Transverse colon (tissue), 4 donors: ENCODE data around the gene SCN5A. TPM values are rescaled to one million over a fixed set of nuclear protein-coding genes. Genes with fewer than 3 reads are reported as not detected.

Experiments used
- DNase-seq: peaks from one replicate; pipeline ENCODE4 v3.0.0-alpha.2; 2019
- H3K27ac ChIP-seq, 4 donors: fragments of 200-600 bp; sonication (generic); 2 replicates each; pipeline ENCODE4 v1.5.1; 2016 to 2018; ENCODE audit warnings: inconsistent platforms in 4 of 4
- H3K27me3 ChIP-seq: fragments of 200-600 bp; sonication (generic); 2 replicates; pipeline ENCODE4 v1.5.1; 2017; ENCODE audit warnings: inconsistent platforms
- H3K36me3 ChIP-seq, 4 donors: fragments of 200-600 bp; sonication (generic); 2 replicates each; pipeline ENCODE4 v1.5.1; 2017 to 2019; ENCODE audit warnings: inconsistent platforms in 4 of 4
- H3K4me1 ChIP-seq, 4 donors: fragments of 200-600 bp; sonication (generic); 2 replicates each; pipeline ENCODE4 v1.5.1; 2017 to 2020; ENCODE audit warnings: inconsistent platforms in 4 of 4
- H3K4me3 ChIP-seq, 4 donors: fragments of 200-600 bp; sonication (generic); 1 replicate in 1 of 4; 2 replicates in 3 of 4; pipeline versions ENCODE4 v1.5.1 to v1.6.1; 2017 to 2019; ENCODE audit warnings: inconsistent platforms in 4 of 4
- H3K9me3 ChIP-seq, 2 donors: fragments of 200-600 bp; sonication (generic); 2 replicates each; pipeline ENCODE4 v1.5.1; 2017 to 2019; ENCODE audit warnings: inconsistent platforms in 2 of 2
- EP300 ChIP-seq: sonication (generic); formaldehyde crosslinking; IDR thresholded peaks from one replicate; pipeline ENCODE4 v1.6.1; 2017; ENCODE audit warnings: antibody characterized with exemption, low read depth
- POLR2A ChIP-seq: fragments of 450-650 bp; IDR thresholded peaks from one replicate; pipeline ENCODE4 v1.6.1; 2016; ENCODE audit warnings: antibody characterized with exemption, mild to moderate bottlenecking, moderate library complexity
- POLR2AphosphoS5 ChIP-seq, 3 donors: sonication (generic); formaldehyde crosslinking; IDR thresholded peaks; one replicate each; pipeline ENCODE4 v1.6.1; 2016; ENCODE audit warnings: antibody characterized with exemption in 3 of 3
- WGBS, 2 donors: methylation state at CpG; one replicate each; pipeline ENCODE4 v1.1.5; 2018; ENCODE audit warnings: low coverage in 1 of 2; 5-methylcytosine and 5-hydroxymethylcytosine counted together
- in situ Hi-C, 4 donors: fragments of 200-750 bp; cut with MboI; loops; one replicate each; pipeline versions ENCODE4 v1.15.0 to v1.15.1; 2017; ENCODE audit warnings: low sequenced_read_pairs in 3 of 4, low pct_ligation_motif_present in 1 of 4, low pct_unique_long_range_greater_than_20kb in 1 of 4
- intact Hi-C: fragments of 100-400 bp; cut with DNase I; formaldehyde crosslinking; loops from one replicate; pipeline ENCODE4 v1.15.1; 2023; ENCODE audit warnings: low total_unique reads
- total RNA-seq, 4 donors: library from RNA; depleted of rRNA; stranded (reverse); fragments of >200 nt; gene quantifications; one replicate each; pipeline ENCODE4 v1.1.0, GENCODE V29; 2016
- TF ChIP-seq, protein P1 (sequence below), 5 experiments: fragments of 200-600 bp in 3 of 5; fragments of 450-650 bp in 2 of 5; sonication (generic) in 3 of 5; IDR thresholded peaks; 1 replicate in 2 of 5; 2 replicates in 3 of 5; pipeline ENCODE4 v1.5.1; 2016 to 2017; ENCODE audit warnings: antibody characterized with exemption in 5 of 5, inconsistent platforms in 3 of 5, mild to moderate bottlenecking in 2 of 5, moderate library complexity in 1 of 5

The SCN5A gene
- total RNA-seq, 4 donors from 2014 or later = 0.16 to 0.27 TPM; not detected in 2

DNA sequence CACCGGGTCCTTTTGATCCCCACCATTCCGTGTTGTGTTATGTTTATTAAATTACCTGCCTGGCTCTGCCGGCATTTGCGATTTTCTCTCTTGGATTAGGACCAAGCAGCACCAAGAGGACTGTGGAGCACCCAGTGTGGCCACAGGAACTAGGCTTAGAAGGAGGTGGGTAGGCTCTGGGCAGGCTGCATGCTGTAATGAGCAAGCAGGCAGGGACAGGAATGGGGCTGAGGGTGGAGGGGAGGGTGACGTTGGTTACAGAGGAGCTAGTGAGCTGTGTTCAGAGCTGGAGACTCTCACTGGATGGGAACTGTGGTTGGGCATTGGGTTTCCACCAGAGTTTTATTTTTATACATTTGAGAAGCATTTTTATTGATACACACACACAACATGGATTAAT lies 7.9 kb upstream of the SCN5A start:
- WGBS, 2 donors = 50 to 51% methylated on average over 2 to 5 of the region's 5 CpGs
- no peak overlapping the region for H3K4me3 ChIP-seq
- peaks cover 0 to 7% (median 2%) of the 10 kb centered on the region in 4 donors for H3K4me1 ChIP-seq
- no peaks in the 10 kb centered on the region for H3K9me3 ChIP-seq
- intact Hi-C loops = no loop called here
- no peak for DNase-seq
- H3K27ac ChIP-seq = no peak overlapping the region
- in situ Hi-C loops = loop anchor here in 1 of 4 donors (10.0 kb wide), 1 partner anchor 133 kb away; no protein-coding TSS in a partner anchor
- H3K27me3 ChIP-seq = peaks cover 46% of the 10 kb centered on the region
- no peaks in the 10 kb centered on the region for H3K36me3 ChIP-seq
- TF ChIP-seq EP300 = no peak
- TF ChIP-seq POLR2A = no peak
- TF ChIP-seq, protein P1, sequence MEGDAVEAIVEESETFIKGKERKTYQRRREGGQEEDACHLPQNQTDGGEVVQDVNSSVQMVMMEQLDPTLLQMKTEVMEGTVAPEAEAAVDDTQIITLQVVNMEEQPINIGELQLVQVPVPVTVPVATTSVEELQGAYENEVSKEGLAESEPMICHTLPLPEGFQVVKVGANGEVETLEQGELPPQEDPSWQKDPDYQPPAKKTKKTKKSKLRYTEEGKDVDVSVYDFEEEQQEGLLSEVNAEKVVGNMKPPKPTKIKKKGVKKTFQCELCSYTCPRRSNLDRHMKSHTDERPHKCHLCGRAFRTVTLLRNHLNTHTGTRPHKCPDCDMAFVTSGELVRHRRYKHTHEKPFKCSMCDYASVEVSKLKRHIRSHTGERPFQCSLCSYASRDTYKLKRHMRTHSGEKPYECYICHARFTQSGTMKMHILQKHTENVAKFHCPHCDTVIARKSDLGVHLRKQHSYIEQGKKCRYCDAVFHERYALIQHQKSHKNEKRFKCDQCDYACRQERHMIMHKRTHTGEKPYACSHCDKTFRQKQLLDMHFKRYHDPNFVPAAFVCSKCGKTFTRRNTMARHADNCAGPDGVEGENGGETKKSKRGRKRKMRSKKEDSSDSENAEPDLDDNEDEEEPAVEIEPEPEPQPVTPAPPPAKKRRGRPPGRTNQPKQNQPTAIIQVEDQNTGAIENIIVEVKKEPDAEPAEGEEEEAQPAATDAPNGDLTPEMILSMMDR (IDR thresholded peaks at IDR 0.05) = no peak
- no peak for TF ChIP-seq POLR2AphosphoS5 (IDR thresholded peaks at IDR 0.05)

DNA sequence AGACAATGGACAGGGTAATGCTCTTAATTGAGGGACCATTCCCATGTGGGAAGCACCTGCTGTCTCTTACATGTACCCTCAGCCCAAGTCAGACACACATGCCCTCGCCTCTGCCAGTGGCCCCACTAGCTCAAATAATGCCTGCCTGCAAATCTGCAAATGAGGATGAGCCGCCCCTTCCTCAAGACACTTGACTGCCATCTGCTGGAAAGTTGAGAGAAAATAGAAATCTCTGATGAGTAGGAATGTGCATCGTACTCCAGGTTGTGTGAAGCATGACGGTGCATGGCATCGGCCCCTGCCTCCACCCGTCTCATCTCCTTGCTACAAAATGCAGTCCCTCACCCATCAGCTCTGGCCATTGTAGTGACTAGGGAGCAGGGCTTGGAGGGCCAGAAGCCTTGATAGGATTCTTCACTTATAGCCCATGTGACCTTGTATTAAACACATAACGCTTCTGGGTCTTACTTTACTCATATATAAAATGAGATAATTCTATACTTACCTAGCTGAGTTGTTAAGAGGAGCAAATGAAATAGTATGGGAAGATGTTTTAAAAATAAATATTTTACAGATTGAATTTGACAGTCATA lies 6.3 kb upstream of the SCN5A start:
- 14 to 20% methylated on average over 7 of the region's 7 CpGs for WGBS, 2 donors
- H3K4me1 ChIP-seq = peaks cover 0 to 7% (median 2%) of the 10 kb centered on the region in 4 donors
- DNase-seq = no peak
- in situ Hi-C loops = loop anchor here in 1 of 4 donors (10.0 kb wide), 1 partner anchor 131 kb away; no protein-coding TSS in a partner anchor
- H3K36me3 ChIP-seq = no peaks in the 10 kb centered on the region
- H3K27me3 ChIP-seq = peaks cover 51% of the 10 kb centered on the region
- H3K27ac ChIP-seq = no peak overlapping the region
- H3K4me3 ChIP-seq = no peak overlapping the region
- TF ChIP-seq, protein P1 (IDR thresholded peaks at IDR 0.05) = peak in 4 of 5 experiments; percentile 8 to 31 (median 24)
- TF ChIP-seq POLR2A = no peak
- no peak for TF ChIP-seq POLR2AphosphoS5 (IDR thresholded peaks at IDR 0.05)
- intact Hi-C loops = no loop called here
- no peaks in the 10 kb centered on the region for H3K9me3 ChIP-seq

DNA sequence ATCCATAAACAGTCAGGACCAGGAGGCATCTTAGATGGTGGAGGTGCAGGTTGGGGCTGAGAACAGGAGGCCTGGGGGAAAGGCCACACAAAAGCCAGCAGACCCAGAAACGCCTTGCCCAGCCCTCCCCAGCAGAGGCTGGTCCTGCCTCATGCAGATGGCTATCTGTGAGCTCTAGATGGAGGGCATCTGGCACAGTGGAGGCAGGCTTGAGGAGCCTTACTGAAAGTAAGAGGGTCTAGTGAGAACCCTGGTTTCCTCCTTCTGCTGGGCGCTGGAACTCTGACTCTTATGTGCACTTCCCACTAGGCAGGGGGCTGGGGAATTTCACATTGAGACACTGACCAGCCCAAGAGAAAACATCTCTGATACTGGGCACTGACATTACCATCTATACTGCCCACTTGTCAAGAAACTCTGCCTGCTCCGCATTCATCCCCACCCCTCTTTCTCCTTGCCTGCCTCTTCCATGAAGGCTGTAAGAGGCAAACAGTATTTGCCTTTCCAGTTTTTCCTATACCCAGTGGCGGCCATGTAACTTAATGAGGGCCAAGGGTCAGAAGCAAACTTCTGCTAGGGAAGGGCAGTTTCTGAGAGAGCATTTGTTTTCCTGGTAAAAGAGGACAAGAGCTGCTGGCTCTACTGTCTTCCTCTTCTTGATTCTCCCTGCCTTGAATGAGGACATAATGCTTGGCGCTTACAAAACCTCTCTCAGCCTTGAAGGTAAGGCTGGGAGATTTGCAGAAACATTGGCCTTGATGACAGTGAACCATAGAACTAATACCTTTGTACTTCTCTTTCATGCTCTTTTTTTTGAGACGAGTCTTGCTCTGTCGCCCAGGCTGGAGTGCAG lies 4.4 kb upstream of the SCN5A start:
- H3K36me3 ChIP-seq = no peaks in the 10 kb centered on the region
- no peak overlapping the region for H3K4me3 ChIP-seq
- no peak for TF ChIP-seq EP300
- TF ChIP-seq, protein P1 (IDR thresholded peaks at IDR 0.05) = no peak
- no peak for TF ChIP-seq POLR2A
- no peak for TF ChIP-seq POLR2AphosphoS5 (IDR thresholded peaks at IDR 0.05)
- peaks cover 44% of the 10 kb centered on the region for H3K27me3 ChIP-seq
- 59 to 69% methylated on average over 5 to 7 of the region's 7 CpGs for WGBS, 2 donors
- peaks cover 3 to 14% (median 9%) of the 10 kb centered on the region in 4 donors for H3K4me1 ChIP-seq
- no peaks in the 10 kb centered on the region for H3K9me3 ChIP-seq
- H3K27ac ChIP-seq = no peak overlapping the region
- in situ Hi-C loops (loop anchor here in 2 of 4 donors (5.0 to 10.0 kb wide), 2 partner anchors 129 to 132 kb away; no protein-coding TSS in a partner anchor), intact Hi-C loops (loop anchor here (5.0 kb wide), 1 partner anchor 132 kb away; no protein-coding TSS in a partner anchor)
- DNase-seq = no peak

DNA sequence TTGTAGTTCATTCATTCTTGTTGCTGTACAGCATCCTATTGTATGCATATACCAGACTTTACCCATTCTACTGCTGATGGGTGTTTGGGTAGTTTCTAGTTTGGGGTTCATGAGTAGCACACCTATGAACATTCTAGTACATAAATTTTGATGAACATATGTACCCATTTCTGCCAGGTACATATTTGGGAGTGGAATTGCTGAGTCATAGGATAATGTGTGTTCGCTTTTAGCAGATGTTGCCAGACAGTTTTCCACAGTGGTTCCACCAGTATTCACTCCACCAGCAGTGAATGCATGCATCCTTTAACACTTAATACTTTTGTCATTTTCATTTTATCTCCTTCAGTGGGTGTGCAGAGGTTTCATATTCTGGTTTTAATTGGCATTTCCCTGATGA lies 3.4 kb upstream of the SCN5A start:
- in situ Hi-C loops (loop anchor here in 2 of 4 donors (5.0 to 10.0 kb wide), 2 partner anchors 128 to 131 kb away; no protein-coding TSS in a partner anchor), intact Hi-C loops (loop anchor here (5.0 kb wide), 1 partner anchor 131 kb away; no protein-coding TSS in a partner anchor)
- Histone ChIP-seq H3K4me3 (no peak overlapping the region), H3K36me3 (no peaks in the 10 kb centered on the region), H3K27me3 (peaks cover 44% of the 10 kb centered on the region), H3K9me3 (no peaks in the 10 kb centered on the region), H3K4me1 (peaks cover 4 to 17% (median 11%) of the 10 kb centered on the region in 4 donors), H3K27ac (no peak overlapping the region)
- no peak for DNase-seq
- WGBS, 2 donors = 75 to 100% methylated on average over 1 of the region's 1 CpG
- TF ChIP-seq POLR2A (no peak), POLR2AphosphoS5 (IDR thresholded peaks at IDR 0.05) (no peak), EP300 (no peak)
- TF ChIP-seq, protein P1 (IDR thresholded peaks at IDR 0.05) = no peak
